ENCODE results near the gene RRAD. TPM values are rescaled to one million over a fixed set of nuclear protein-coding genes. Genes with fewer than 3 reads are reported as not detected.
A peak's percentile ranks its signal among the peaks of the same experiment; 100 is the strongest.

RRAD gene
- total RNA-seq, 1 donor from 2014 or later: 0.24 TPM

GRCh38 chr16:66903544-66904427 lies 21.5 kb downstream of the RRAD start:
- no peaks in the 10 kb centered on the region for H3K4me1 ChIP-seq
- no peak overlapping the region for H3K9ac ChIP-seq
- no peaks in the 10 kb centered on the region for H3K9me3 ChIP-seq (ENCODE audit: low read depth)
- H3K4me2 ChIP-seq: no peak overlapping the region
- Mint-ChIP-seq H3K4me3 (no peak overlapping the region), H3K36me3 (no peaks in the 10 kb centered on the region), H3K27ac (peak overlapping the region; percentile 83), H3K27me3 (ENCODE audit: insufficient read depth, low read depth) (peaks cover 12% of the 10 kb centered on the region), H3K4me1 (peaks cover 37% of the 10 kb centered on the region), H3K9me3 (no peaks in the 10 kb centered on the region)
- no peaks in the 10 kb centered on the region for H3K79me2 ChIP-seq (ENCODE audit: low read depth)
- TF ChIP-seq CTCF (IDR thresholded peaks at IDR 0.05): no peak
- H3K36me3 ChIP-seq: no peaks in the 10 kb centered on the region
- no peak for DNase-seq (ENCODE audit: low spot score)
- H3K27me3 ChIP-seq: no peaks in the 10 kb centered on the region
- H4K20me1 ChIP-seq (ENCODE audit: low read depth): no peaks in the 10 kb centered on the region
- H3K4me3 ChIP-seq: no peak overlapping the region
- H3K27ac ChIP-seq: no peak overlapping the region
- H2AFZ ChIP-seq (replicated peaks): no peak overlapping the region
- no peaks in the 10 kb centered on the region for H3F3A ChIP-seq (ENCODE audit: low read depth)

- no peak for DNase-seq (ENCODE audit: low spot score)
- Histone ChIP-seq H3K4me1 (no peaks in the 10 kb centered on the region), H3K9ac (no peak overlapping the region), H3K9me3 (ENCODE audit: low read depth) (no peaks in the 10 kb centered on the region), H3K4me3 (no peak overlapping the region), H3K36me3 (no peaks in the 10 kb centered on the region), H4K20me1 (ENCODE audit: low read depth) (no peaks in the 10 kb centered on the region), H3K4me2 (no peak overlapping the region), H3K79me2 (ENCODE audit: low read depth) (no peaks in the 10 kb centered on the region), H3K27ac (no peak overlapping the region), H2AFZ (replicated peaks) (no peak overlapping the region), H3F3A (ENCODE audit: low read depth) (no peaks in the 10 kb centered on the region), H3K27me3 (no peaks in the 10 kb centered on the region)
- no peaks in the 10 kb centered on the region for H3K9me3 Mint-ChIP-seq
- H3K27ac Mint-ChIP-seq: peak overlapping the region; percentile 86
- H3K4me3 Mint-ChIP-seq: no peak overlapping the region
- H3K27me3 Mint-ChIP-seq (ENCODE audit: insufficient read depth, low read depth): peaks cover 5% of the 10 kb centered on the region
- H3K4me1 Mint-ChIP-seq: peaks cover 39% of the 10 kb centered on the region
- no peaks in the 10 kb centered on the region for H3K36me3 Mint-ChIP-seq
- TF ChIP-seq EZH2phosphoT487 (IDR thresholded peaks at IDR 0.05) (no peak), CTCF (IDR thresholded peaks at IDR 0.05) (no peak), EZH2 (IDR thresholded peaks at IDR 0.05) (no peak)
These were observed 22.4 kb downstream of the RRAD start for GRCh38 chr16:66902648-66903543.

- Histone ChIP-seq H3K9ac (no peak overlapping the region), H3K27me3 (no peaks in the 10 kb centered on the region), H3K36me3 (no peaks in the 10 kb centered on the region), H3K4me1 (no peaks in the 10 kb centered on the region), H3F3A (ENCODE audit: low read depth) (no peaks in the 10 kb centered on the region), H3K4me3 (no peak overlapping the region), H3K4me2 (no peak overlapping the region), H3K27ac (no peak overlapping the region), H4K20me1 (ENCODE audit: low read depth) (no peaks in the 10 kb centered on the region), H3K9me3 (ENCODE audit: low read depth) (no peaks in the 10 kb centered on the region), H3K79me2 (ENCODE audit: low read depth) (no peaks in the 10 kb centered on the region), H2AFZ (replicated peaks) (no peak overlapping the region)
- Mint-ChIP-seq H3K36me3 (no peaks in the 10 kb centered on the region), H3K4me3 (no peak overlapping the region), H3K9me3 (no peaks in the 10 kb centered on the region), H3K27ac (no peak overlapping the region), H3K27me3 (ENCODE audit: insufficient read depth, low read depth) (peaks cover 5% of the 10 kb centered on the region), H3K4me1 (peaks cover 38% of the 10 kb centered on the region)
- DNase-seq (ENCODE audit: low spot score): no peak
- TF ChIP-seq EZH2 (IDR thresholded peaks at IDR 0.05) (no peak), CTCF (IDR thresholded peaks at IDR 0.05) (no peak), EZH2phosphoT487 (IDR thresholded peaks at IDR 0.05) (no peak)
These were observed 23.7 kb downstream of the RRAD start for GRCh38 chr16:66901626-66902025.

Data from neural progenitor cell (in vitro differentiated cells).